HG02798 (cell line): Measurements from ENCODE around the gene MAPRE3.
"Not testable (repeated sequence)": the region's sequence is repeated elsewhere in the genome, so short reads cannot be mapped to it uniquely, and the experiment has no call there.

Experiments used
- ATAC-seq: cut with Tn5 transposase; IDR thresholded peaks from one replicate; pipeline ENCODE4 v1.9.1; 2021; ENCODE audit warnings: mild to moderate bottlenecking; ENCODE audit not compliant: unreplicated experiment, poor library complexity

Gene MAPRE3

GRCh38 chr2:27054721-27055120, 84.3 kb downstream of the MAPRE3 start:
- no peak for ATAC-seq

GRCh38 chr2:27057184-27057583, 86.7 kb downstream of the MAPRE3 start:
- no peak for ATAC-seq

GRCh38 chr2:27058210-27058609, 87.8 kb downstream of the MAPRE3 start:
- no peak for ATAC-seq

GRCh38 chr2:27059141-27059820, 88.8 kb downstream of the MAPRE3 start:
- no peak for ATAC-seq

GRCh38 chr2:27060323-27060722, 89.9 kb downstream of the MAPRE3 start:
- ATAC-seq, result no peak

GRCh38 chr2:27065128-27065527, 94.7 kb downstream of the MAPRE3 start:
- no peak for ATAC-seq

GRCh38 chr2:27067385-27067784, 96.9 kb downstream of the MAPRE3 start:
- no peak for ATAC-seq

GRCh38 chr2:27069436-27069835, 99.0 kb downstream of the MAPRE3 start:
- ATAC-seq, result no peak

- ATAC-seq, result no peak
These were observed 99.7 kb downstream of the MAPRE3 start for GRCh38 chr2:27069961-27070618.

GRCh38 chr2:27070653-27071276, 100.3 kb downstream of the MAPRE3 start:
- ATAC-seq, result no peak

GRCh38 chr2:27071277-27071989, 101.0 kb downstream of the MAPRE3 start, which contains the start of gene OST4:
Gene OST4 (minus strand): TSS chr2:27071654.
- ATAC-seq, result peak; percentile 93

- no peak for ATAC-seq
These were observed 101.8 kb downstream of the MAPRE3 start for GRCh38 chr2:27071990-27072830.

GRCh38 chr2:27072920-27073319, 102.5 kb downstream of the MAPRE3 start:
- no peak for ATAC-seq

GRCh38 chr2:27073782-27074181, 103.3 kb downstream of the MAPRE3 start:
- ATAC-seq, result no peak

GRCh38 chr2:27074738-27075565, 104.5 kb downstream of the MAPRE3 start:
- no peak for ATAC-seq

- ATAC-seq, result not testable (repeated sequence)
These were observed 105.1 kb downstream of the MAPRE3 start for GRCh38 chr2:27075566-27075871.

- no peak for ATAC-seq
These were observed 105.9 kb downstream of the MAPRE3 start for GRCh38 chr2:27076323-27076722.
